ENCODE results near the gene ENTPD7.

ENTPD7 gene

DNA sequence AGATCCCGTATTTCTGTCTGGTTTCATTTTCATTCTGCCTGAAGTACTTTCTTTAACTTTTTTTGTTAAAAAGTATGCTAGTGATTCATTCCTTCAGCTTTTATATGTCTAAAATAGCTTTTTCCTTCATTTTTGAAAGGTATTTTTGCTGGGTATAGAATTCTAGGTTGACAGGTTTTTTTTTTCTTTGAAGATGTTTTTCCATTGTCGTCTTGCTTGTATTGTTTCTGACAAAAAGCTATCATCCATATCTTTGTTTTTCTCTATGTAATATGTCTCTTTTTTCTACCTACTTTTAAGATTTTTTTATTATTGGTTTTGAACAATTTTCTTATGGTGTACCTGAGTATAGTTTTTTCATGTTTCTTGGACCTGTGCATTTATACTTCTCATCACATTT is 81.0 kb downstream of the ENTPD7 start:
- no CpG with 5 or more reads among the region's 2 CpGs for WGBS, 2 donors (ENCODE audit: extremely low coverage in 2 of 2, insufficient read length in 2 of 2, insufficient replicate concordance in 1 of 2)
- Histone ChIP-seq H3K27ac (replicated peaks; ENCODE audit: low read length) (no peak overlapping the region), H3K18ac (ENCODE audit: low read length) (no peak overlapping the region), H3K9me3 (replicated peaks in 1 of 2; ENCODE audit: control insufficient read depth in 2 of 2, insufficient read depth in 1 of 2, low read depth in 1 of 2, low read length in 2 of 2) (peaks cover 0 to 35% of the 10 kb centered on the region in 2 donors), H3K9ac (ENCODE audit: low read depth, low read length, poor library complexity) (no peak overlapping the region), H3K4me3 (ENCODE audit: low read length in 2 of 2) (no peak overlapping the region), H3K14ac (ENCODE audit: low read length) (no peak overlapping the region), H4K91ac (ENCODE audit: low read depth, low read length, poor library complexity) (no peak overlapping the region), H3K4ac (ENCODE audit: low read length) (no peak overlapping the region), H4K8ac (ENCODE audit: low read depth, low read length) (no peak overlapping the region), H3K79me1 (ENCODE audit: low read depth, low read length) (no peaks in the 10 kb centered on the region), H2AK5ac (ENCODE audit: low read depth, low read length) (no peak overlapping the region), H3K27me3 (ENCODE audit: control insufficient read depth in 3 of 3, insufficient read depth in 3 of 3, low read depth in 1 of 3, low read length in 3 of 3) (no peaks in the 10 kb centered on the region), H3K23ac (ENCODE audit: low read depth, low read length, poor library complexity) (no peak overlapping the region), H2BK15ac (ENCODE audit: low read length) (no peak overlapping the region), H2AFZ (ENCODE audit: low read length) (no peak overlapping the region), H3K4me2 (ENCODE audit: insufficient read depth, low read length, poor library complexity, severe bottlenecking) (no peak overlapping the region), H2BK5ac (ENCODE audit: low read length) (no peak overlapping the region), H2BK120ac (ENCODE audit: low read depth, low read length) (no peak overlapping the region), H3K36me3 (replicated peaks in 1 of 2; ENCODE audit: control insufficient read depth in 2 of 2, insufficient read depth in 2 of 2, low read length in 2 of 2) (peaks cover 17 to 90% of the 10 kb centered on the region in 2 donors), H3K4me1 (ENCODE audit: control insufficient read depth in 2 of 2, insufficient read depth in 1 of 2, low read depth in 1 of 2, low read length in 2 of 2) (no peaks in the 10 kb centered on the region), H2BK12ac (ENCODE audit: low read length) (no peak overlapping the region)
- no peak for DNase-seq (ENCODE audit: low spot score)

DNA sequence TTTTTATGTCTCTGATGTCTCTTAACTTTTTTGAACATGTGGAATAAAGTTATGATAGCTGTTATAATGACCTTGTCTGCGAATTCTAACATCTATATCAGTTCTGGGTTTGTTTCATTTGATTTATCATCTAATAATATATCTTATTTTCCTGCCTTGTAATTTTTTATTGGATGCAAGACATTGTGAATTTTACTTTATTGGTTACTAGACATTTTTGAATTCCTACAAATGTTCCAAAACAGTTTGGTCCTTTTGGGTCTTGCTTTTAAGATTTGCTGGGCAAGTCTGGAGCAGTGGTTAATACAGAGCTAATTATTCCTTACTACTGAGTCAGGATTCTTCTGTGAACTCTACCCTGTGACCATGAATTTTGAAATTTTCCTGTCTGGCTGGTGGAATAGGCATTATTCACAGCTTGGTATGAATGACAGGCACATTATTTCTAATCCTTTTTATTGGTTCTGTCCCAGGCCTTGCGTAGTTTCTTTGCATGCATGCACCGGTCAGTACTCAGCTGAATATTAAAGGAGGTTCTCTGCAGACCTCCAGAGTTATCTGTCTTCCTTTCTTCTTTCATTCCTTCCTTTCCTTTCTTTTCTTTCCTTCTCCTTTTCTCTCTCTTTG is 81.7 kb downstream of the ENTPD7 start:
- Histone ChIP-seq H3K18ac (ENCODE audit: low read length) (no peak overlapping the region), H3K23ac (ENCODE audit: low read depth, low read length, poor library complexity) (no peak overlapping the region), H2BK15ac (ENCODE audit: low read length) (no peak overlapping the region), H3K4me2 (ENCODE audit: insufficient read depth, low read length, poor library complexity, severe bottlenecking) (no peak overlapping the region), H3K79me1 (ENCODE audit: low read depth, low read length) (no peaks in the 10 kb centered on the region), H3K9ac (ENCODE audit: low read depth, low read length, poor library complexity) (no peak overlapping the region), H3K9me3 (replicated peaks in 1 of 2; ENCODE audit: control insufficient read depth in 2 of 2, insufficient read depth in 1 of 2, low read depth in 1 of 2, low read length in 2 of 2) (peaks cover 0 to 35% of the 10 kb centered on the region in 2 donors), H2AK5ac (ENCODE audit: low read depth, low read length) (no peak overlapping the region), H4K91ac (ENCODE audit: low read depth, low read length, poor library complexity) (no peak overlapping the region), H2BK5ac (ENCODE audit: low read length) (no peak overlapping the region), H3K4me1 (ENCODE audit: control insufficient read depth in 2 of 2, insufficient read depth in 1 of 2, low read depth in 1 of 2, low read length in 2 of 2) (no peaks in the 10 kb centered on the region), H3K14ac (ENCODE audit: low read length) (no peak overlapping the region), H2BK120ac (ENCODE audit: low read depth, low read length) (no peak overlapping the region), H3K4me3 (ENCODE audit: low read length in 2 of 2) (no peak overlapping the region), H3K4ac (ENCODE audit: low read length) (no peak overlapping the region), H4K8ac (ENCODE audit: low read depth, low read length) (no peak overlapping the region), H3K27me3 (ENCODE audit: control insufficient read depth in 3 of 3, insufficient read depth in 3 of 3, low read depth in 1 of 3, low read length in 3 of 3) (no peaks in the 10 kb centered on the region), H2BK12ac (ENCODE audit: low read length) (no peak overlapping the region), H2AFZ (ENCODE audit: low read length) (no peak overlapping the region), H3K27ac (replicated peaks; ENCODE audit: low read length) (no peak overlapping the region), H3K36me3 (replicated peaks in 1 of 2; ENCODE audit: control insufficient read depth in 2 of 2, insufficient read depth in 2 of 2, low read length in 2 of 2) (peaks cover 18 to 95% of the 10 kb centered on the region in 2 donors)
- WGBS, 2 donors (ENCODE audit: extremely low coverage in 2 of 2, insufficient read length in 2 of 2, insufficient replicate concordance in 1 of 2) = no CpG with 5 or more reads among the region's 3 CpGs
- no peak for DNase-seq (ENCODE audit: low spot score)

DNA sequence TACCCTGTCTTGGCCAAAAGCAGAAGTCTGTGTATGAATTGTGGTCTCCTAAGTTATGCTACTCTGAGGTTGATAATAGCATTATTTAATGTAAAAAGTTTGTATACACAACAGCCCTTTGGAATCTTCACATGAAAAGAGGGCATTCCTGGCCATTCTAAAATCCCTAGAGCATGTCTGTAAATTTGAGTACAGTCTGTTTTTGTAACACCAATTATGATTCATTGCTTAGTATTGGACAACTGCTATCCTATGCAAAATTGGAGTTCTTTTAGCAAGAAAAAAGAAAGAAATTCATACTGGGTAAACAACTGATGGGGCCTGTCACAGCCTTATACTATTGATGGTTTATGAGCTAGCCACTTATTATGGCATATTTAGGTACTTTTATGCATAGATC is 82.9 kb downstream of the ENTPD7 start:
- H3K18ac ChIP-seq (ENCODE audit: low read length) = no peak overlapping the region
- no peak overlapping the region for H4K8ac ChIP-seq (ENCODE audit: low read depth, low read length)
- no peak overlapping the region for H2BK15ac ChIP-seq (ENCODE audit: low read length)
- peaks cover 20 to 94% of the 10 kb centered on the region in 2 donors for H3K36me3 ChIP-seq (replicated peaks in 1 of 2; ENCODE audit: control insufficient read depth in 2 of 2, insufficient read depth in 2 of 2, low read length in 2 of 2)
- peaks cover 0 to 30% of the 10 kb centered on the region in 2 donors for H3K9me3 ChIP-seq (replicated peaks in 1 of 2; ENCODE audit: control insufficient read depth in 2 of 2, insufficient read depth in 1 of 2, low read depth in 1 of 2, low read length in 2 of 2)
- H3K4me3 ChIP-seq (ENCODE audit: low read length in 2 of 2) = no peak overlapping the region
- H3K4ac ChIP-seq (ENCODE audit: low read length) = no peak overlapping the region
- H3K14ac ChIP-seq (ENCODE audit: low read length) = no peak overlapping the region
- no peak overlapping the region for H2AK5ac ChIP-seq (ENCODE audit: low read depth, low read length)
- H3K4me1 ChIP-seq (ENCODE audit: control insufficient read depth in 2 of 2, insufficient read depth in 1 of 2, low read depth in 1 of 2, low read length in 2 of 2) = no peaks in the 10 kb centered on the region
- no peaks in the 10 kb centered on the region for H3K27me3 ChIP-seq (ENCODE audit: control insufficient read depth in 3 of 3, insufficient read depth in 3 of 3, low read depth in 1 of 3, low read length in 3 of 3)
- no peak overlapping the region for H3K23ac ChIP-seq (ENCODE audit: low read depth, low read length, poor library complexity)
- H4K91ac ChIP-seq (ENCODE audit: low read depth, low read length, poor library complexity) = no peak overlapping the region
- no peak overlapping the region for H2BK5ac ChIP-seq (ENCODE audit: low read length)
- H3K79me1 ChIP-seq (ENCODE audit: low read depth, low read length) = no peaks in the 10 kb centered on the region
- no peak overlapping the region for H2BK120ac ChIP-seq (ENCODE audit: low read depth, low read length)
- H3K27ac ChIP-seq (replicated peaks; ENCODE audit: low read length) = no peak overlapping the region
- no peak for DNase-seq (ENCODE audit: low spot score)
- H2BK12ac ChIP-seq (ENCODE audit: low read length) = no peak overlapping the region
- H3K9ac ChIP-seq (ENCODE audit: low read depth, low read length, poor library complexity) = no peak overlapping the region
- no peak overlapping the region for H2AFZ ChIP-seq (ENCODE audit: low read length)
- no peak overlapping the region for H3K4me2 ChIP-seq (ENCODE audit: insufficient read depth, low read length, poor library complexity, severe bottlenecking)

DNA sequence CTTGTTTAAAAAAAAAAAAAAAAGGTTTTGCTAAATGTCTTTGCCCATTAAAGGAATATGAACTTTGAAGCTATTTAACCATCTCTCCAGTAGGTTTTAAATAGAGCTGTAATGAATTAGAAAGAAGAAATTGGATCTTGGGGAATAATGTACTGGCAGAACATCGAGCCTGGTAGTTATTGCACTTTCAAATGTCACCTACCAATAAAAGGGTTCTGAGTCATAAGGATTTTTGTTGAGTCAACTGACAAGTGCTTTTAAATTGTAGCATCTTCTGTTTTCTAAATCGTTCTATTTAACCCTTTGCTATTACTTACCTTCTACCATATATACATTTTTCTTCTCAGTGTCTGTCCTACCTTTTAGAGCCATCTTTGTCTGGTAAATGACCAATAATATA is 83.4 kb downstream of the ENTPD7 start:
- H3K79me1 ChIP-seq (ENCODE audit: low read depth, low read length) = no peaks in the 10 kb centered on the region
- H2AK5ac ChIP-seq (ENCODE audit: low read depth, low read length) = no peak overlapping the region
- peaks cover 18 to 95% of the 10 kb centered on the region in 2 donors for H3K36me3 ChIP-seq (replicated peaks in 1 of 2; ENCODE audit: control insufficient read depth in 2 of 2, insufficient read depth in 2 of 2, low read length in 2 of 2)
- no peak overlapping the region for H4K8ac ChIP-seq (ENCODE audit: low read depth, low read length)
- no peak for DNase-seq (ENCODE audit: low spot score)
- no peak overlapping the region for H4K91ac ChIP-seq (ENCODE audit: low read depth, low read length, poor library complexity)
- no peak overlapping the region for H3K9ac ChIP-seq (ENCODE audit: low read depth, low read length, poor library complexity)
- WGBS, 2 donors (ENCODE audit: extremely low coverage in 2 of 2, insufficient read length in 2 of 2, insufficient replicate concordance in 1 of 2) = no CpG with 5 or more reads among the region's 2 CpGs
- no peak overlapping the region for H3K23ac ChIP-seq (ENCODE audit: low read depth, low read length, poor library complexity)
- H2BK5ac ChIP-seq (ENCODE audit: low read length) = no peak overlapping the region
- no peak overlapping the region for H2BK15ac ChIP-seq (ENCODE audit: low read length)
- no peak overlapping the region for H3K4me3 ChIP-seq (ENCODE audit: low read length in 2 of 2)
- no peak overlapping the region for H2AFZ ChIP-seq (ENCODE audit: low read length)
- H3K18ac ChIP-seq (ENCODE audit: low read length) = no peak overlapping the region
- H3K4ac ChIP-seq (ENCODE audit: low read length) = no peak overlapping the region
- H3K9me3 ChIP-seq (replicated peaks in 1 of 2; ENCODE audit: control insufficient read depth in 2 of 2, insufficient read depth in 1 of 2, low read depth in 1 of 2, low read length in 2 of 2) = peaks cover 0 to 27% of the 10 kb centered on the region in 2 donors
- H3K27me3 ChIP-seq (ENCODE audit: control insufficient read depth in 3 of 3, insufficient read depth in 3 of 3, low read depth in 1 of 3, low read length in 3 of 3) = no peaks in the 10 kb centered on the region
- H3K27ac ChIP-seq (replicated peaks; ENCODE audit: low read length) = no peak overlapping the region
- no peak overlapping the region for H3K14ac ChIP-seq (ENCODE audit: low read length)
- H3K4me1 ChIP-seq (ENCODE audit: control insufficient read depth in 2 of 2, insufficient read depth in 1 of 2, low read depth in 1 of 2, low read length in 2 of 2) = no peaks in the 10 kb centered on the region
- no peak overlapping the region for H2BK12ac ChIP-seq (ENCODE audit: low read length)
- no peak overlapping the region for H2BK120ac ChIP-seq (ENCODE audit: low read depth, low read length)
- H3K4me2 ChIP-seq (ENCODE audit: insufficient read depth, low read length, poor library complexity, severe bottlenecking) = no peak overlapping the region

Measured in neuronal stem cell (in vitro differentiated cells).